HepG2 (cell line): Measurements from ENCODE around the gene CEACAM21. TPM values are rescaled to one million over a fixed set of nuclear protein-coding genes. Genes with fewer than 3 reads are reported as not detected.

Experiments
- ATAC-seq: fragments of 200-7000 bp; cut with Tn5 transposase; 3 replicates; pipeline ENCODE4 v1.9.1; 2020; ENCODE audit warnings: mild to moderate bottlenecking, moderate library complexity
- BruUV-seq: library from RNA; stranded (reverse); fragments of 400-500 nt; replicated peaks from 2 replicates; lab custom pipeline; 2021; lab: Mats Ljungman, UMichigan
- CTCF ChIA-PET: fragments of 300-600 bp; formaldehyde crosslinking; extraction: SDS; loops from one replicate; lab custom pipeline; 2021; ENCODE audit warnings: low total read pairs, inconsistent platforms, low intra/inter-chr PET ratio; lab: Yijun Ruan, JAX
- POLR2A ChIA-PET: fragments of 350-600 bp; sonication (Branson Sonifier 250); formaldehyde crosslinking; loops from one replicate; lab custom pipeline; 2020; ENCODE audit warnings: antibody characterized with exemption, inconsistent platforms; lab: Yijun Ruan, JAX
- DNase-seq: peaks from one replicate; pipeline ENCODE4 v3.0.0-alpha.2; 2015; ENCODE audit warnings: low spot score
- FAIRE-seq: peaks from 3 replicates; lab custom pipeline; 2011; peaks lifted over from hg19 to GRCh38; lab: Jason Lieb, UNC
- H2AFZ ChIP-seq: one replicate; pipeline ENCODE4 v1.6.1; 2011; ENCODE audit warnings: low read length, inconsistent platforms
- H3K27ac ChIP-seq: fragments of 300-600 bp; 3 replicates; pipeline ENCODE4 v1.8.0; 2011; ENCODE audit warnings: mixed run types, mild to moderate bottlenecking, mixed read lengths, low read length, inconsistent platforms; ENCODE audit not compliant: insufficient read depth; ENCODE audit errors: extremely low read length
- H3K27me3 ChIP-seq, 2 experiments: fragments of 200-600 bp in 1 of 2; 2 replicates in 1 of 2; 3 replicates in 1 of 2; pipeline versions ENCODE4 v1.6.0 to v1.8.0; 2011; ENCODE audit warnings: low read length in 2 of 2, mild to moderate bottlenecking in 2 of 2, moderate library complexity in 2 of 2, inconsistent platforms in 1 of 2; ENCODE audit not compliant: insufficient read depth in 2 of 2, control insufficient read depth in 1 of 2
- H3K36me3 ChIP-seq, 2 experiments: fragments of 200-600 bp in 1 of 2; replicated peaks in 1 of 2; 2 replicates in 1 of 2; 3 replicates in 1 of 2; pipeline versions ENCODE4 v1.5.1 to v1.8.0; 2011; ENCODE audit warnings: low read length in 2 of 2, inconsistent platforms in 1 of 2; ENCODE audit not compliant: insufficient read depth in 2 of 2, control insufficient read depth in 1 of 2
- H3K4me1 ChIP-seq: 2 replicates; pipeline ENCODE4 v1.5.1; 2012; ENCODE audit warnings: low read length, inconsistent platforms; ENCODE audit not compliant: insufficient read depth
- H3K4me2 ChIP-seq: 2 replicates; pipeline ENCODE4 v1.6.0; 2011; ENCODE audit warnings: low read depth, low read length, inconsistent platforms
- H3K4me3 ChIP-seq, 3 experiments: fragments of 200-600 bp in 1 of 3; sonication (generic), shearing (Covaris generic) in 1 of 3; replicated peaks in 1 of 3; 2 replicates each; pipeline ENCODE4 v1.5.1; 2011 to 2016; ENCODE audit warnings: low read length in 3 of 3, inconsistent platforms in 2 of 3, low read depth in 2 of 3, mild to moderate bottlenecking in 2 of 3, control low read depth in 1 of 3, mixed read lengths in 1 of 3; ENCODE audit not compliant: insufficient read depth in 1 of 3
- H3K79me2 ChIP-seq: one replicate; pipeline ENCODE4 v1.6.1; 2011; ENCODE audit warnings: low read length, inconsistent platforms; ENCODE audit not compliant: insufficient read depth
- H3K9ac ChIP-seq: 2 replicates; pipeline ENCODE4 v1.6.0; 2011; ENCODE audit warnings: mild to moderate bottlenecking, low read depth, low read length, inconsistent platforms; ENCODE audit not compliant: insufficient read depth
- H3K9me3 ChIP-seq: 2 replicates; pipeline ENCODE4 v1.5.1; 2012; ENCODE audit warnings: mild to moderate bottlenecking, low read length
- H4K20me1 ChIP-seq: 2 replicates; pipeline ENCODE4 v1.6.0; 2011; ENCODE audit warnings: inconsistent platforms, mild to moderate bottlenecking, low read length, moderate library complexity; ENCODE audit not compliant: insufficient read depth
- ARID3A ChIP-seq: IDR thresholded peaks from 2 replicates; pipeline ENCODE4 v1.6.1; 2012; ENCODE audit warnings: low read depth, low read length, improper control_type of control experiment
- BHLHE40 ChIP-seq: IDR thresholded peaks from 2 replicates; pipeline ENCODE4 v1.6.1; 2011; ENCODE audit warnings: low read length, improper control_type of control experiment
- CREB1 ChIP-seq, 2 experiments: fragments of 450-650 bp in 1 of 2; IDR thresholded peaks; 2 replicates each; pipeline ENCODE4 v1.6.1; 2016 to 2017; ENCODE audit warnings: control low read depth in 1 of 2, mild to moderate bottlenecking in 1 of 2, missing compliant biosample characterization in 1 of 2, missing genetic modification characterization in 1 of 2
- ELK4 ChIP-seq: sonication (generic); formaldehyde crosslinking; IDR thresholded peaks from 2 replicates; pipeline ENCODE4 v1.9.0; 2021; ENCODE audit warnings: missing genetic modification reagents, borderline replicate concordance
- IRF1 ChIP-seq: sonication (generic); formaldehyde crosslinking; IDR thresholded peaks from 2 replicates; pipeline ENCODE4 v1.4.0; 2020; ENCODE audit warnings: low read depth, mild to moderate bottlenecking, missing genetic modification reagents
- SP4 ChIP-seq: sonication (generic); formaldehyde crosslinking; IDR thresholded peaks from 2 replicates; pipeline ENCODE4 v1.8.1; 2023; ENCODE audit warnings: mild to moderate bottlenecking, missing genetic modification reagents
- TFE3 ChIP-seq: IDR thresholded peaks from 2 replicates; pipeline ENCODE4 v1.6.1; 2016
- ZFY ChIP-seq: sonication (generic); formaldehyde crosslinking; IDR thresholded peaks from 2 replicates; pipeline ENCODE4 v1.4.0; 2020; ENCODE audit warnings: missing genetic modification reagents
- ZNF766 ChIP-seq: sonication (generic); formaldehyde crosslinking; IDR thresholded peaks from 2 replicates; pipeline ENCODE4 v1.5.0; 2020; ENCODE audit warnings: missing genetic modification reagents, borderline replicate concordance
- ZNF777 ChIP-seq: sonication (generic); formaldehyde crosslinking; IDR thresholded peaks from 2 replicates; pipeline ENCODE4 v1.4.0; 2020; ENCODE audit warnings: missing genetic modification reagents
- ZNF816 ChIP-seq: sonication (generic); formaldehyde crosslinking; IDR thresholded peaks from 2 replicates; pipeline ENCODE4 v1.8.0; 2022; ENCODE audit warnings: missing genetic modification reagents, mild to moderate bottlenecking, borderline replicate concordance
- ZSCAN21 ChIP-seq: sonication (generic); formaldehyde crosslinking; IDR thresholded peaks from 2 replicates; pipeline ENCODE4 v1.8.0; 2022; ENCODE audit warnings: mild to moderate bottlenecking, missing genetic modification reagents, moderate library complexity, borderline replicate concordance
- WGBS: methylation state at CpG from one replicate; pipeline ENCODE4 v1.1.6; 2017; ENCODE audit warnings: low lambda C conversion rate; 5-methylcytosine and 5-hydroxymethylcytosine counted together
- in situ Hi-C: cut with HindIII; loops from 2 replicates; pipeline ENCODE4 v1.10.0; 2017; ENCODE audit warnings: low pct_unique_long_range_greater_than_20kb; ENCODE audit not compliant: extremely low pct_ligation_motif_present
- intact Hi-C: fragments of 100-400 bp; cut with micrococcal nuclease; formaldehyde crosslinking; loops from one replicate; pipeline ENCODE4 v1.10.0; 2022; ENCODE audit not compliant: unreplicated experiment
- polyA plus RNA-seq, 8 experiments: library from polyadenylated mRNA; depleted of rRNA in 3 of 8; stranded (reverse) in 7 of 8; unstranded in 1 of 8; fragments of >200 nt; fragmentation: Illumina TruSeq in 4 of 8; extraction: Trizol in 4 of 8; gene quantifications; 2 replicates each; pipeline versions ENCODE4 v1.2.1 to v1.2.3, GENCODE V29; 2011 to 2016; ENCODE audit warnings: low read depth in 4 of 8, missing spikeins in 1 of 8, mixed read lengths in 1 of 8; ENCODE audit not compliant: insufficient read depth in 1 of 8
- total RNA-seq, 5 experiments: library from RNA; depleted of rRNA; stranded (reverse); fragments of >200 nt; fragmentation: Illumina TruSeq; extraction: Trizol; gene quantifications; 2 replicates each; pipeline ENCODE4 v1.2.3, GENCODE V29; 2016; ENCODE audit warnings: low read depth in 1 of 5
- TF ChIP-seq, protein P1 (sequence below): sonication (generic); formaldehyde crosslinking; IDR thresholded peaks from 2 replicates; pipeline ENCODE4 v1.9.0; 2021; ENCODE audit warnings: missing genetic modification reagents, mild to moderate bottlenecking, borderline replicate concordance

CEACAM21 gene
- total and polyA plus RNA-seq, 2 of the 13 experiments (the other 11 are each of a cell fraction or from before 2014, with no cell fraction given) = 0.05 TPM; not detected in 1

- DNase-seq (no peak), FAIRE-seq (no peak), ATAC-seq (no peak)
- H3K4me1 ChIP-seq = peaks cover 9% of the 10 kb centered on the region; the same call in 1 of the 2 replicates
- CTCF ChIA-PET = no interaction called here
- 0 out of 5 replicates have a peak, but pooled peaks cover 0 to 4% of the 10 kb centered on the region in 2 experiments for H3K27me3 ChIP-seq
- in situ Hi-C loops (no loop called here), intact Hi-C loops (no loop called here)
- no peak overlapping the region for H3K27ac ChIP-seq
- H3K4me3 ChIP-seq = no peak overlapping the region
- no peak overlapping the region for H2AFZ ChIP-seq
- no peak overlapping the region for H3K4me2 ChIP-seq
- peaks cover 32% of the 10 kb centered on the region for H3K9me3 ChIP-seq
- no TSS peak for BruUV-seq
- POLR2A ChIA-PET = no interaction called here
- H3K9ac ChIP-seq = no peak overlapping the region
- no peaks in the 10 kb centered on the region for H3K36me3 ChIP-seq
- H4K20me1 ChIP-seq = no peaks in the 10 kb centered on the region
- no peaks in the 10 kb centered on the region for H3K79me2 ChIP-seq
- WGBS = 42% methylated on average over 2 of the region's 2 CpGs
- no peak for TF ChIP-seq ZSCAN21 (CRISPR knock-in tag)
- no peak for TF ChIP-seq ZFY (CRISPR knock-in tag)
- no peak for TF ChIP-seq SP4 (CRISPR knock-in tag)
- TF ChIP-seq IRF1 (CRISPR knock-in tag) = no peak
- no peak for TF ChIP-seq ELK4 (CRISPR knock-in tag)
- no peak for TF ChIP-seq CREB1 (IDR thresholded peaks at IDR 0.05)
- no peak for TF ChIP-seq CREB1 (CRISPR knock-in tag; IDR thresholded peaks at IDR 0.05)
- TF ChIP-seq ARID3A = no peak
- TF ChIP-seq BHLHE40 = no peak
- TF ChIP-seq ZNF777 = no peak
- TF ChIP-seq ZNF766 = no peak
- TF ChIP-seq ZNF816 = no peak
- no peak for TF ChIP-seq TFE3 (CRISPR knock-in tag)
- TF ChIP-seq, protein P1, sequence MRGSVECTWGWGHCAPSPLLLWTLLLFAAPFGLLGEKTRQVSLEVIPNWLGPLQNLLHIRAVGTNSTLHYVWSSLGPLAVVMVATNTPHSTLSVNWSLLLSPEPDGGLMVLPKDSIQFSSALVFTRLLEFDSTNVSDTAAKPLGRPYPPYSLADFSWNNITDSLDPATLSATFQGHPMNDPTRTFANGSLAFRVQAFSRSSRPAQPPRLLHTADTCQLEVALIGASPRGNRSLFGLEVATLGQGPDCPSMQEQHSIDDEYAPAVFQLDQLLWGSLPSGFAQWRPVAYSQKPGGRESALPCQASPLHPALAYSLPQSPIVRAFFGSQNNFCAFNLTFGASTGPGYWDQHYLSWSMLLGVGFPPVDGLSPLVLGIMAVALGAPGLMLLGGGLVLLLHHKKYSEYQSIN = no peak
These were observed 2.9 kb downstream of the CEACAM21 start for GRCh38 chr19:41578886-41579285.
